HTERT RPE-1 (cell line): ENCODE results near the gene RAI1.

ENCODE experiments used
- in situ Hi-C: fragments of 300-500 bp; cut with MboI; formaldehyde crosslinking; loops from 4 replicates; pipeline ENCODE4 v1.14.3; 2020; ENCODE audit warnings: low sequenced_read_pairs

Gene RAI1

GRCh38 chr17:17779015-17779611 is 97.9 kb downstream of the RAI1 start:
- in situ Hi-C loops: no loop called here

- in situ Hi-C loops: no loop called here
Observed at GRCh38 chr17:17780922-17781590, 99.8 kb downstream of the RAI1 start.

GRCh38 chr17:17781591-17782496 is 100.6 kb downstream of the RAI1 start:
- in situ Hi-C loops: no loop called here

- in situ Hi-C loops: no loop called here
Observed at GRCh38 chr17:17782523-17783115, 101.4 kb downstream of the RAI1 start.

GRCh38 chr17:17783116-17783824 is 102.0 kb downstream of the RAI1 start:
- in situ Hi-C loops: no loop called here

GRCh38 chr17:17783825-17784656 is 102.8 kb downstream of the RAI1 start:
- in situ Hi-C loops: no loop called here

- in situ Hi-C loops: no loop called here
Observed at GRCh38 chr17:17784657-17785267, 103.5 kb downstream of the RAI1 start.

GRCh38 chr17:17785407-17785806 is 104.1 kb downstream of the RAI1 start:
- in situ Hi-C loops: no loop called here

GRCh38 chr17:17786998-17787397 is 105.7 kb downstream of the RAI1 start:
- in situ Hi-C loops: no loop called here

GRCh38 chr17:17787568-17787967 is 106.3 kb downstream of the RAI1 start:
- in situ Hi-C loops: no loop called here

GRCh38 chr17:17788967-17789366 is 107.7 kb downstream of the RAI1 start:
- in situ Hi-C loops: no loop called here

GRCh38 chr17:17789410-17789809 is 108.2 kb downstream of the RAI1 start:
- in situ Hi-C loops: no loop called here

GRCh38 chr17:17789828-17790636 is 108.8 kb downstream of the RAI1 start:
- in situ Hi-C loops: no loop called here

- in situ Hi-C loops: no loop called here
Observed at GRCh38 chr17:17790637-17791464, 109.6 kb downstream of the RAI1 start.

- in situ Hi-C loops: no loop called here
Observed at GRCh38 chr17:17792037-17792550, 110.8 kb downstream of the RAI1 start.

- in situ Hi-C loops: no loop called here
Observed at GRCh38 chr17:17792551-17793377, 111.5 kb downstream of the RAI1 start.
